ENCODE results near the gene PLA2G12A.
"Not testable (repeated sequence)": the region's sequence is repeated elsewhere in the genome, so short reads cannot be mapped to it uniquely, and the experiment has no call there.

PLA2G12A gene

DNA sequence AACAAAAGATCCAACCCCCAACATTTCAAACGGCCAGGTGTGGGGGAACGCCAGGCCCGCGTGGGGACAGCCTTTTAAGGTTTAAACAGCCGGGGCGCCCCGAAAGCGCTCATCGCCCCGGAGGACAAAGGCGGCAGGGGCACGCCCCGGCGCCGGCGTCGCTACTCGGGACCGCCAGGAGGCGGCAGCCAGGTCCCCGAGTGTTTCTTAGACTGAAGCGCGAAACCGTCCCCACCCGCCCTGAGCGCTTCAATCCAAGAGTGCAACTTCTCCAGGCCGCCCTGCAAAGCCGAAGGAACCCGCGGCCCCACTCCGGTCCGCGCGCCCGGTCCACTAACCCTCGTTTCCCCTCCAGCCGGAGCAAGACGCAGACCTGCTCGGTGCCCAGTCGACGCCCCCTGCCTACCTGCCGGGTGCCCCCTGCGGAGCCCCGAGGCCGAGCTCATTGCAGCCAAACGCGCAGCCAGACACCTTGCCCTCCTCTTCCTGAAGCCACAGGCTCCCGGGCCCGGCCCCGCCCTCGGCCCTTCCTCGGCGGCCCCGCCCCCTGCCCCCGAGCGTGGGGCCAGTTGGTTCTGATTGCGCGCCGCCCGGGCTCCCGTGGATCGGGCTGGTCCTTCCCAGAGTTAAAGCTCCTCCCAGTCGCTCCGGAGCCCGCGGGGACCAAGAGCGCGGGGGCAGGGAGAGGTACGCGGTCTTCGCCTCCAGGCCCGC lies 26.8 kb downstream of the PLA2G12A start, which contains the start of gene CASP6:
Gene CASP6, minus strand, starts transcription at position 496 of the 714 bp plus-strand sequence. Its CDS starts 50 bp downstream, at position 446.
- H3K9me3 Mint-ChIP-seq: no peaks in the 10 kb centered on the region
- ATAC-seq: peak; percentile 88
- peak within 1 kb of the TSS; percentile 89 to 90 for H3K4me3 Mint-ChIP-seq
- peaks cover 44% of the 10 kb centered on the region for H3K4me1 Mint-ChIP-seq
- H3K27ac Mint-ChIP-seq: peak within 1 kb of the TSS; percentile 97 to 99
- peak; percentile 81 to 84 for DNase-seq
- H3K27me3 Mint-ChIP-seq: no peaks in the 10 kb centered on the region

- peak in 1 of 2 donors; percentile 8 for DNase-seq
- Mint-ChIP-seq H3K4me1 (peaks cover 44% of the 10 kb centered on the region), H3K9me3 (no peaks in the 10 kb centered on the region), H3K27ac (peak overlapping the region; percentile 97 to 99), H3K27me3 (no peaks in the 10 kb centered on the region), H3K4me3 (peak overlapping the region; percentile 89 to 90)
- peak; percentile 6 for ATAC-seq
These were observed 28.1 kb downstream of the PLA2G12A start for GRCh38 chr4:109701566-109702410.

DNA sequence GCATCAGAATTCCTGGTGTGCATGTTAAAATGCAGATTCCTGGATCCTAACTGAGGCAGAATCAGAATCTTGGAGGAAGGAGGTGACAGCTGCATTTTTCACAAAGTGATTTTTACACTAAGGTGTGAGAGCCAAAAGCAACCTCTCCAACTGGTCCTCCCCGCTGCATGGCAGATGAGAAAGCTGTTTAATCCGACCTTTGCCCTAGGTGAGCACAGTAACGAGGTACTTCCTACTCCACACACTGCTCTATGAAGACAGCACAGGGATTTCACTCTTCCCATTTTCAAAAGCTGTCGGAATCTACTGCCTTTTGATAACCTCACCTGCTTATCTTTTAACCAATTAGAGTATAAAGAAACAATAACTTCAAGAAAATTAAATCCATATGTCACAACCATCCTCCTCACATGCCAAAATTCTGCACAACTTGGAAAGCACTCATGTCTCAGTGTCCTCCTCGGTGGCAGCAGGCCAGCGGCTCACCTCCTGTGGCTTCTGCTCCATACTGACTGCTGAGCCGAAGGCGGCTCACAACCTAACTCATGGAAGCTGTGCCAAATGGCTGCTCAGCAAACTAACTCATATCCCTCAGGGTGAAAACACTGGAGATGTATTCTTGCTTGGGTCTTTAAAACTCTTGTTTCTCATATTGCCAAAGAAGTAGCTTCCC lies 30.2 kb downstream of the PLA2G12A start:
- ATAC-seq (no peak), DNase-seq (no peak)
- no peak overlapping the region for H3K4me3 Mint-ChIP-seq
- no peaks in the 10 kb centered on the region for H3K9me3 Mint-ChIP-seq
- H3K27ac Mint-ChIP-seq: peak overlapping the region in 1 of 2 donors; percentile 2
- peaks cover 44% of the 10 kb centered on the region for H3K4me1 Mint-ChIP-seq
- no peaks in the 10 kb centered on the region for H3K27me3 Mint-ChIP-seq

- peaks cover 45% of the 10 kb centered on the region for H3K4me1 Mint-ChIP-seq
- no peaks in the 10 kb centered on the region for H3K9me3 Mint-ChIP-seq
- ATAC-seq: no peak
These were observed 31.2 kb downstream of the PLA2G12A start for GRCh38 chr4:109698656-109699055.

GRCh38 chr4:109691411-109691920 lies 38.4 kb downstream of the PLA2G12A start:
- Mint-ChIP-seq H3K4me3 (peak overlapping the region in 1 of 2 donors; percentile 41), H3K9me3 (no peaks in the 10 kb centered on the region), H3K27me3 (no peaks in the 10 kb centered on the region), H3K27ac (peak overlapping the region; percentile 62 to 67), H3K4me1 (peaks cover 37% of the 10 kb centered on the region)
- ATAC-seq (peak; percentile 58), DNase-seq (no peak)

More at GRCh38 chr4:109698656-109699055, 31.2 kb downstream of the PLA2G12A start:
- DNase-seq: no peak
- H3K4me3 Mint-ChIP-seq: no peak overlapping the region
- H3K27ac Mint-ChIP-seq: no peak overlapping the region
- H3K27me3 Mint-ChIP-seq: no peaks in the 10 kb centered on the region

GRCh38 chr4:109690690-109691410 lies 39.0 kb downstream of the PLA2G12A start:
- DNase-seq: no peak
- H3K9me3 Mint-ChIP-seq: no peaks in the 10 kb centered on the region
- no peaks in the 10 kb centered on the region for H3K27me3 Mint-ChIP-seq
- peaks cover 37% of the 10 kb centered on the region for H3K4me1 Mint-ChIP-seq
- H3K4me3 Mint-ChIP-seq: peak overlapping the region; percentile 16 to 41
- peak; percentile 89 for ATAC-seq
- H3K27ac Mint-ChIP-seq: peak overlapping the region in 1 of 2 donors; percentile 23

DNA sequence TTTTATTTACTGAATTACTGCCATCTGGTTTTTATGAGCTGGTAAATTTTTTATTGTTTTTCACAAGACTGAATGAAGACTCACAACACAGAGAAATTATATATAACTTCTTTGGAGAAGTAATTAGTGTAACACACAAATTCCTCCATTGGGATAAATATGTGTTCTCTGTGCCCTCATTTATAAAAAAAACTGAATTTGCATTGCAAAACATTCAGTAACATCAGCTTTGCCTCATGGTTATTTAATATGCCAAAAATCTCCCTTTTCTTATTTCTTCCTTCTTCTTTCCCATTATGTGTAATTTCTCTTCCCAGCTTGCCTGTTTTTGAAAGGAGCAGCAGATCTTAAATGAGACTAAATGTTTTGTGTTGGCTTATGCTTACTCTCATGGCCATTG lies 45.1 kb downstream of the PLA2G12A start:
- no peak for ATAC-seq
- H3K9me3 Mint-ChIP-seq: no peaks in the 10 kb centered on the region
- H3K27ac Mint-ChIP-seq: no peak overlapping the region
- H3K4me1 Mint-ChIP-seq: peaks cover 20% of the 10 kb centered on the region
- H3K27me3 Mint-ChIP-seq: no peaks in the 10 kb centered on the region
- H3K4me3 Mint-ChIP-seq: no peak overlapping the region
- no peak for DNase-seq

- DNase-seq (no peak), ATAC-seq (no peak)
- Mint-ChIP-seq H3K4me1 (peaks cover 20% of the 10 kb centered on the region), H3K9me3 (no peaks in the 10 kb centered on the region), H3K4me3 (no peak overlapping the region), H3K27ac (peak overlapping the region; percentile 22 to 50), H3K27me3 (no peaks in the 10 kb centered on the region)
These were observed 46.1 kb downstream of the PLA2G12A start for GRCh38 chr4:109683621-109684253.

DNA sequence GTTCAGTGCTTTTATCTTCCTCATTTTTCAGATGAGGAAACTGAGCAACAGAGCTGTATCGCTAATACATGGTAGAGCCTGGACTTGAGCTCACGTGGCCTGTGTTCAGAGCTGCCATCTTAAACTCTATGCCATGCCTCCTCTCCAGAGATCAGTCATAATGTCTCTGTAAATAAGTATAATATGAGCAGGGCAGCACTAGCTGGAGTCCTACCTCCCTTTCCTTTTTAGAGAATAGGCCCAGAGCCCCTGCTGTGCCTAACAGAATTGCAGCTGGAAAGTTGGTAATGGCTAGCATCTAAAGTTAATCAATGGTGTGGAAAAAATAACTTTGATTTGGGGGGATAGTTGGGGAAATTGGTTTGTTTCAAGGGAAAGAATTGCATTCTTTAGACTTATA lies 47.0 kb downstream of the PLA2G12A start:
- no peak for ATAC-seq
- Mint-ChIP-seq H3K27ac (no peak overlapping the region), H3K9me3 (no peaks in the 10 kb centered on the region), H3K4me1 (peaks cover 20% of the 10 kb centered on the region), H3K27me3 (no peaks in the 10 kb centered on the region), H3K4me3 (no peak overlapping the region)
- DNase-seq: no peak

- not testable (repeated sequence) for H3K4me3 Mint-ChIP-seq, DNase-seq, ATAC-seq, H3K27me3 Mint-ChIP-seq, H3K9me3 Mint-ChIP-seq, H3K27ac Mint-ChIP-seq
- peaks cover 20% of the 10 kb centered on the region for H3K4me1 Mint-ChIP-seq
These were observed 50.9 kb downstream of the PLA2G12A start for GRCh38 chr4:109678925-109679324.

- not testable (repeated sequence) for H3K9me3 Mint-ChIP-seq
These were observed 51.4 kb downstream of the PLA2G12A start for GRCh38 chr4:109678472-109678871.

DNA sequence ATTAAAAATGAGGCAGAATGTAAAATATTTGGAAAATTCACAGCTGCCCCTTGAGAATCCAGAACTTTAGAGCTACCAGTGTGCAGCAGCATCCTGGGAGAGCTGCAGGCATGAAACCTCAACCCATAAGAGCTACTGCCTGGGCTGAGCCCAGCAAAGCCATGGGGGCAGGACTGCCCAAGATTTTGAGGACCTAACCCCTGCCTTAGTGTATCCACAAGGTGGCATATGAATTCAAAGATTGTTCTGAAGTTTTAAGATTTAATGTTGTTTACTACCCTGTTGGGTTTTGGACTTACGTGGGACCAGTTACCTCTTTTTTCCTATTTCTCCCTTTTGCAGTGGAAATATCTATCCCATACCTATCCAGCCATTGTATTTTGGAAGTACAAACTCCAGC lies 53.0 kb downstream of the PLA2G12A start:
- Mint-ChIP-seq H3K27ac (no peak overlapping the region), H3K9me3 (peaks cover 3 to 4% of the 10 kb centered on the region in 2 donors), H3K4me3 (no peak overlapping the region), H3K4me1 (peaks cover 2% of the 10 kb centered on the region), H3K27me3 (no peaks in the 10 kb centered on the region)
- no peak for ATAC-seq
- DNase-seq: no peak

More at GRCh38 chr4:109678472-109678871, 51.4 kb downstream of the PLA2G12A start:
- not testable (repeated sequence) for H3K27ac Mint-ChIP-seq, H3K27me3 Mint-ChIP-seq, ATAC-seq, H3K4me3 Mint-ChIP-seq, DNase-seq
- H3K4me1 Mint-ChIP-seq: peaks cover 15% of the 10 kb centered on the region

DNA sequence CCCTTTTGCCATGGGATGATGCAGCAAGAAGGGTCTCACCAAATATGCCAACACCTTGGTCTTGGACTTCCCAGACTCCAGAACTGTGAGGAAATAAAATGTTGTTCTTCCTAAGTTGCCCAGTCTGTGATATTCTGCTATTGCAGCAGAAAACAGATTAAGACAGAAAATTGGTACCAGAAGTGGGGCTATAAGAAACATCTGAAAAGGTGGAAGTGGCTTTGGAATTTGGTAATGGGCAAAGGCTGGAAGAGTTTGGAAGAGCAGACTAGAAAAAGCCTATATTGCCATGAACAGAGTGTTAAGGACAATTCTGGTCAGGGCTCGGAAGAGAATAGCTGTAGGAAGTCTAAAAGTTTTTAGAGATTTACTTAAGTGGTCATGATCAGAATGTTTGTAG lies 54.0 kb downstream of the PLA2G12A start:
- ATAC-seq: no peak
- H3K27ac Mint-ChIP-seq: no peak overlapping the region
- no peak for DNase-seq
- no peaks in the 10 kb centered on the region for H3K27me3 Mint-ChIP-seq
- peaks cover 11% of the 10 kb centered on the region for H3K4me1 Mint-ChIP-seq
- no peak overlapping the region for H3K4me3 Mint-ChIP-seq
- H3K9me3 Mint-ChIP-seq: peaks cover 12 to 13% of the 10 kb centered on the region in 2 donors

GRCh38 chr4:109675181-109675580 lies 54.7 kb downstream of the PLA2G12A start:
- Mint-ChIP-seq H3K9me3 (peaks cover 12 to 13% of the 10 kb centered on the region in 2 donors), H3K4me3 (no peak overlapping the region), H3K27me3 (no peaks in the 10 kb centered on the region), H3K4me1 (peaks cover 11% of the 10 kb centered on the region), H3K27ac (no peak overlapping the region)
- ATAC-seq: no peak
- DNase-seq: no peak
